Fibroblast of skin of scalp (primary cell): ENCODE results near the gene MARCO.
"Not testable (repeated sequence)": the region's sequence is repeated elsewhere in the genome, so short reads cannot be mapped to it uniquely, and the experiment has no call there.

ENCODE experiments used
- DNase-seq: peaks from one replicate; pipeline ENCODE4 v3.0.0-alpha.2; 2013

Gene MARCO

DNA sequence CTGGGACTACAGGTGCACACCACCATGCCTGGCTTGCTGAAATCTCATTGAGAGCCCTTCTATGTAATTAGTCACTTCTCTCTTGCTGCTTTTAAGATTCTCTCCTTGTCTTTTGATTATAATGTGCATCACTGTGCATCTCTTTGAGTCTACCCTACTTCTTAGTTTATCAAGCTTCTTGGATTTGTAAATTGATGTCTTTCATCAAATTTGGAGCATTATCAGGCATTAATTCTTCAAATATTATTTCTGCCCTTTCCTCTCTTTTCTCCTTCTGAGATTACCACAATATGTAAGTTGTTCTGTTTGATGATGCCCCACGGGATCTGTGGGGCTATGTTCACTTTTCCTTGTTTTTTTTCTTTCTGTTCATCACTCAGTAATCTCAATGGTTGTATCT, 9.0 kb upstream of the MARCO start:
- no peak for DNase-seq

DNA sequence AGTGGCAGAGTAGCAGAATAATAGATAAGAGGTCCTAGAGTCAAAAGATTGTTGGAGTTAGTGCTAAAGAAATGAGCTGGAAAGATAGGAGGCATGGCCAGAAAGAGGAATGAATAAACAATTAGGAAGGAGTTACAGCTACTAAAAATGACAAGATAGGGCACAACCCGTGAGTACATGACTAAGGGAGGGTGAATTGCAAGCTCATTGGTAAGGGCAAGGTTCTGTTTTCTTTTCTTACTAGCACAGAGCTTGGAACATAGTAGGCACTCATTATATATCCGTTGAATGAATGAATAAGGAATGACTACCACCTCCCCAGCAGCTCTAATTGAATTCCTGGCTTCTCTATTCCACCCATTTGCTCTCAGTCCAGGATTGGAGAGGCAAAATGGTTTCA, 5.7 kb upstream of the MARCO start:
- no peak for DNase-seq

DNA sequence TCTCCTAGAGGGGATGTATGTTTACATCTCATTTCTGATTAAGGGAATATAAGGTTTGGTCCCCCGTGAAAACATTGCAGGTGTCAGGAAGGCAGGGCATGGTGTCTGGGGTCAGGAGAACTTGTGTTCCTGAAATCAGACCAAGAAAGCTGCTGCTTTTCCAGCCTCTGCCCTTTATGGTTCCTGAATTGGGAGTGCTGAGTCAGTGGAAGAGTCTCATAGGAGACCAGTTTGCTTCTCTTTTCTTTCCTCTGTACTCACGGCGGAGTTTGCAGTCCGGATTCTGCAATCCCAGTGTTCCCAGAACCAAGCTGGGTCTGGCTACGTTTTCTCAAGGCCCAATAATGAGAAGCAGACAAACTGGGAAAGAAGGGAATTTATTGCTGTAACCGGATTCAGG, 5.1 kb upstream of the MARCO start:
- DNase-seq = no peak

DNA sequence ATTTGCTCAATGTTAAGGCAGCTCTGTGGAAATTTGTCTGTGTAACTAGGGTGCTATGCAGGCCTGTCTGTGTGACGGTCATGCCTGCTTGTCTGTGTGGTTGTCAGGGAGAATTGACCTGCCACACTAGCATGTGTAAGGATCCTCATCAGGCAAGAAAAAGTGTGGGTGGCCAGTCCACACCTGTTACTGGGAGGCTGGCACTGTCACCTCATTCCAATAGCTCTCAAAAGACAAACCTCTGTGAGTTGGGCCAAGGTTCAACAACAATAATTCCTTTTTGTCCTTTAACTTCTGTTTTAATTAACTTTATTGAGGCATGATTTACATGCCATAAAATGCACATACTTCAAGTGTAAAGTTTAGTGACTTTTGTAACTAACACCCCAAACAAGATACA, 4.2 kb upstream of the MARCO start:
- no peak for DNase-seq

DNA sequence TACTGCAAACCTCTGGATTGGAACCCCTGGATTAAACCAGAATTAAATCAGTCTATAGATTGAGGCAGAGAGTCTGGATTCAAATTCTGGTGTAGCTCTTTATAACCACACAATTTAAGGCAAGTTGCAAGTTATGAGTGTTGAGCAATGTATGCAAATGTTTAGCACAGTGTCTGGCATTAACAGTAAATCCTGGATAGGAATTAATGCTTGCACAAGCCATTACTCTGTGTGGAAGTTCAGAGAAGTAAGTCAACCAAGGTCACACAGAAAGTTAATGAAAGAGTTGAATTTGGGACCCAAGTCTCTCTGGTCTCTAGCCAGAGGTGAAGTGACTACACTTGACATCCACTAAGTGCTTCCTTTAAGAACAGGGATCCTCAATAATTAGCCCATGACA, 2.0 kb upstream of the MARCO start:
- DNase-seq = no peak

DNA sequence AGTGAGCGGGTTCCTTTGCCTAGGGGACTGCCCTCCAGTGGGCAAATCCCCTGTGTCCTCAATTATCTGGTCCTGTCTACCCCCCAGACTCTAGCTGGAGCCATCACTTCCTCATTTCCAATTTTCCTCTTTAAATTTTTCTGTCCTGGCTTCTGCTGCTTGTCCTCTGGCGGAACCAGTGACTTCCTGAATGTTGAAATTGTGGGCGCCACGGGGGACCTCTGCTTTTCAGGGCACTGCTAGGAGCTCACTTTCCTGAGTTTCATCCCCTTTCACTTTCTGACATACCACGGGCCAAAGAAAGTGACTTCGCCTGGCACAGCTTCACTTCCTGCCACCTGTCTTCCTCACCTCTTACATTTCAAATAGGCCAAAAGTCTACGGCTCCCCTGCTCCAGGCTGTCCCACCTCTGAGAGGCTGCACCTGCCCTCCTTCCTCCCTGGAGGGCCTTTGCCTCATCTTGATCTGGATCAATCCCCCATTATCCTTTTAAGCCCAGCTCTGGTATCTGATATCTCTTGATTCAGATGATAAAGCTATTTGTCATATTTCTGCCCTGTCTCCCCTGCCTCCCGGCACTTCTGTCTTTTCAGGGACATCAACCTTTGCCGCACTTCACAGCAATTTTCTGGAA, 1.4 kb upstream of the MARCO start:
- no peak for DNase-seq

DNA sequence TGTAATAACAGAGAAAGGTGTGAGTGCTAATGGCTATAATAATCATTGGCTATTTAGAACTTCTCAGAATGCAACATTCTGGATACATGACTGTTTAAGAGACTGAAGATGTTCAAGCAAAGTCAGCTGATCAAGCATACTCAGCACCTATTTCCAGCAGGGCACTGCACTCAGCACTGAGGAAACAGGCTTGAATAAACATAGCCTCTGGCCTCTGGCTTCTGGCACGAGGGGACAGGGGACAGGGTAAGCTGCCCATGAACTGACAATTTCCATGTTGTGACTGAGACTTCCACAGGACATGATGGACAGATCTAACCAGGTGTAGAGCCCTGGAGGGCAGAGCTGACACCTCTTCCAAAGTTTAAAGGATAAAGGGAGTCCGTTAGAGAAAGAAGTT, 1.3 kb downstream of the MARCO start:
- no peak for DNase-seq

DNA sequence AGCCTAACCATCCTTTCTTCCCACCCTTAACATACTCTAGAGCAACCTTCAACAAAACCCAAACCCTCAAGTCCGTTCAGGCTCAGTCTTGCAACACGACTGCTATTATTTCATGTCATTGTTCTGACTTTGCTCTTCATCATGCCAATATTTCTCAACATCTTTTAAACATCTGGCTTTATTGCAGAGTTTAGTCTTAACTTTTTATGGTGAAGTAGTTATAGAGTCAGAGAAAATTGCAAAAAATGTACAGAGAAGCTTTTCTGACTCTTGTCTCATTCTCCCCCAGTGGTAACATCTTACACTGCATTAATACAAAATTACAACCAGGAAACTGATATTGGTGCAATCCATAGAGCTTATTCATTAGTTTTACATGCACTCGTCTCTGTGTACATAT, 3.9 kb downstream of the MARCO start:
- DNase-seq = no peak

DNA sequence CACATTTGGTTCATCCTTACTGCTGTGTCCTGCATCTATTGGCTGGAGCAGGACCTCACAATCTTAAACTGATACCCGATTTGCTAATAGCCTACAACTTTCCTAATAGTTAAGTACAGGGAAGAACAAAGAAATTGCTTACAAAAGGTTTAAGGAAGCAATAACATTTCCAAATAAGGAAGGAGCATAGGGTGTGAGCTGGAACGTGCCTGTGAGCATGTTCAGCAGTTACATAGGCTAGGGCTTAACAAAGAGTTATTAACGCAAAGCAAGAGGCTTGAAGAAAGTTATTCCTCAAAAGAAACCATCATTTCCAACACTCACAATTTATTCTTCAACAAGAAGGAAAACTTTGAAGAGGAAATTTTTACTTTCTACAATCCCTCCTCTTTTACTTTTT, 6.3 kb downstream of the MARCO start:
- DNase-seq = not testable (repeated sequence)

DNA sequence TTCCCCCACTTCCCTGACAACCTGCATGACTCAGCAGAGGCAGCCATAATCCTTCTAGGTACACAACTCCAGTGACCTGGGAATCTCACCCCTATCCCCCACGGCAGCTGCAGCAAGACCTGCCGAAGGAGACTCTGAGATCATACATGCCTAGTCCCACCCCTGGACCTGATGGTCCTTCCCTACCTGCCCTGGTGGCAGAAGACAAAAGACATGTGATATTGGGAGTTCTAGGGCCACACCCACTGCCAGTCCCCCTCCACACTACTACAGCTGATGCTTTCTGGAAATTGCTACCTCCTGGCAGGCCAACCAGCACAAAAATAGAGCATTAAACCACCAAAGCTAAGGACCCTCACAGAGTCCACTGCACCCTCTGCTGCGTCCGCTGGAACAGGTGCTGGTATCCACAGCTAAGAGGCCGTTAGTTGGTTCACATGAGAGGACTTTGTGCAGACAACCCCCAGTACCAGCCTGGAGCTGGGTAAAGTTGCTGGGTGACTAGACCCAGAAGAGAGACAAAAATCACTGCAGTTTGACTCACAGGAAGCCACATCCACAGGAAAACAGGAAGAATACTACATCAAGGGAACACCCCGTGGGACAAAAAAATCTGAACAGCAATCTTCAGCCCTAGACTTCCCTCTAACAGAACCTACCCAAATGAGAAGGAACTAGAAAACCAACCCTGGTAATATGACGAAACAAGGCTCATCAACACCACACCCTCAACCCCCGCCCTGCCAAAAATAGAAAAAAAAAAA, 12.5 kb downstream of the MARCO start:
- DNase-seq = no peak

DNA sequence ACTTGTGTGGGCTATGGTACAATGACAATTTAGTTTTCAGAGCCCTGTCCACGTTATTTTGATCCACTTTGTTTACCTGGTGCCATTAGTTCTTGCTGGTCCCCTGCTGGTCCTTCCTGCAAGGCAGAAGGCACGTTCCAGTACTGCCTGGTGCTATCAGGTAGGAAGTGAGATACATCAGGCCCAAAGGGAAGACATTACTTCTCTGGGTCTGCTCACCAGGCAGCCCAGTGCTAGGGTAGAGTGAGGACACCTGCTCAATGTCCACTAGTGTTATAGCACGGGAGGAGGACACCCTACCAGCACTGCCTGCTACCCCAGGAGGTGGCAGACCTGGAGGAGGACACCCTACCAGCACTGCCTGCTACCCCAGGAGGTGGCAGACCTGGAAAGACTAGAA, 23.7 kb downstream of the MARCO start:
- DNase-seq = no peak

DNA sequence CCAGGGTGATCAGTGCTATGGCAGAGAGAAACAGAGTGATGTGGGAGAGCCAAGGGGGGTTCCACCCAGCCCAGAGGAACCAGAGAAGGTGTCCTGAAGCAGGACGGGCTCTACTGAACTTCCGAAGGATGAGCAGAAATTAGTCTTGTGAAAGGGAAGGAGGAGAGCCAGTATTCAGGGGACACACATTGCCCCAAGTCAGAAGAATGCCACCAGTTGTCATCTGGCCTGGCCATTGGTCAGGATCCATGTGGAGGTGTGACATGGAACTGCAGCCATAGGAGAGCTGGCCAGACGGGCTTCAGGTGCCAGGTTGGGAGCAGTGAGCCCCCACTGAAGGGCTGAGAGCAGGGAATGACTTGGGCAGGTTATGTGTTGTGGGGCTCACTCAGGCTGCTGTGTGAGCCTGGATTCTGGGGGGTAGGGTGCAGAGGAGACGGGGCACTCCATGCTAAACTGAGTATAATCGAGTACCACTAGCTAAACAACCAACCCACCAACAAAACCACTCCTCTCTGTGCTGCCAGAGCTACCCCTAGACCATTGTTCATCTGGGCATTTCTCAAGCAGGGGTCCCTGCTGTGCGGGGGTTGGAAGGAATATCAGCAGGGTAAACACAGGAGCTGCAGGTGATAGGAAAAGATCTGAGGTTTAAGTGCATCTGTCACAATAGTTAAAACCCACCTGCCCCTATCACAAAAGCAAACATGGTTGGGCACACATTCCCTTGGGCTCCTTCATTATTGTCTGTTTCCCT, 25.3 kb downstream of the MARCO start:
- DNase-seq = no peak

DNA sequence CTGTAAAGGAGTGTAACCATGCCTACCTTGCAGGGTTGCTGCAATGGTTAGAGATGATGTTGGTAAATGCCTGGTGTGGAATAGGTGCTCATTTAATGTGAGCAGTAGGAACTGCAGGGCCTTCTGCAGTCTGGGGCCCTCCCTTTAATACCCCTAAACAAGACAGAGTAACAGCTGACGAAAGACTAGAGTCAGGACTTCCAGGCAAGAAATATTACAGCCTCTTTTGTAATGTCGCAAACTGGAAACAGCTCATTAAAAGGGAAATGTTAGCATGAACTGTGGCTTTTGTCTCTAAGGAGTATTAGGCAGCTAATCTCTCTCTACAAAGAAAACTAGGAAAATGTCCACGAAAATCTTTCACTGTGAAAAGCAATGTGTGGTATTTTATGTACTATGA, 26.0 kb downstream of the MARCO start:
- no peak for DNase-seq

DNA sequence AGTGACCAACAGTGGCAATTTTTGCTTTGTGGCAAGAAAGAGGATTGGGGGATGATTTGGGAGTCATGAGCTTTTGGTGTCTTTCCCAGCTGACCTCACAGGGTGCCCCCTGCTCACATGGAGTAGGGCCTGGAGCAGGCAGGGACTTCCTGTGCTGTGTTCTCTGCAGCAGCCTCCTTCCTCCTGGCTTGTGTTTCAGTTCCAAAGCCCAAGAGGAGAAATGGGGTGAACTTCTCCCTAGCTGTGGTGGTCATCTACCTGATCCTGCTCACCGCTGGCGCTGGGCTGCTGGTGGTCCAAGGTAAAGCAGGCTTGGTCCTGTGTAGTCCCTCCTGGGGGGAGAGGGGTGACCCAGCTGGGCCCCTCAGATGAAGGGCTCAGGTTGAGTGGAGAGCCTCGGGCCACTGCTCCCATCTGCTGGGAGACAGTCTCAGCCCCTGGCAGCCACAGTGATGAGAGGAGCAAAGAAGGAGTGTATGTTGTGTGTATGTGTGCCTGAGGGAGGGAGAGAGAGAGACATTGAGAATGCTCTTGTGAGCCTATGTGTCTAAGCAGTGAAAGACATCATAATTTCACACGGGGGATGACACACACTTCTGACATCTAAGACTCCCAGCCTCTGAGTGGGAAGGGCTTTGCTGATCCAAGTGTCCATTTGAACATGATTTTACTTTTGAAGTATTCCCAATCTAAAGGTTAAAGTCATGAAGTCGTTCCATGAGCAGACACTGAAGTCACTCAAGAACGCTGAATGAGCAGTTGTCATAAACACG, 27.2 kb downstream of the MARCO start:
- peak; percentile 12 for DNase-seq

DNA sequence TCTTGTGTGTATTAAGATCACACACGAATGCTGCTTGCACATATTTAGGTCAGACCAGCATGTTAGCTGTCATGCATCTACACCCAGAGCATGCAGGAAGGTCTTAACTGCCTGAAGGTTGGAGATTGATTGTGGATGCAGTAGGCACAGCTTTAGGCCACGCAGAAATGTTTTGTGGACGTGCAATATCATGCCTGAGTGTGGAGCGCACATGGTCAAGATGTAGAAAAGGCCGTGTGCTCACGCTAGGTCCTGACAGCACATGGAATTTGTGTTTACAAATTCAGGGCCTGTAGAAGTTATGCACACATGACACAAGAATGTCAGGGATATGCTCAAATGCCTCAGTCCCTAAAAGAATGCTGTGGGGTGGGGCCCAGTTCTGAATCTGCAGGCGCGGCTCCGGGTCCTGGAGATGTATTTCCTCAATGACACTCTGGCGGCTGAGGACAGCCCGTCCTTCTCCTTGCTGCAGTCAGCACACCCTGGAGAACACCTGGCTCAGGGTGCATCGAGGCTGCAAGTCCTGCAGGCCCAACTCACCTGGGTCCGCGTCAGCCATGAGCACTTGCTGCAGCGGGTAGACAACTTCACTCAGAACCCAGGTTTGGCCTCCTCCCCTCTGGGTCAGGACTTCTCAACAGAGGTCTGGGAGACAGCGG, 27.9 kb downstream of the MARCO start:
- DNase-seq = peak; percentile 5

DNA sequence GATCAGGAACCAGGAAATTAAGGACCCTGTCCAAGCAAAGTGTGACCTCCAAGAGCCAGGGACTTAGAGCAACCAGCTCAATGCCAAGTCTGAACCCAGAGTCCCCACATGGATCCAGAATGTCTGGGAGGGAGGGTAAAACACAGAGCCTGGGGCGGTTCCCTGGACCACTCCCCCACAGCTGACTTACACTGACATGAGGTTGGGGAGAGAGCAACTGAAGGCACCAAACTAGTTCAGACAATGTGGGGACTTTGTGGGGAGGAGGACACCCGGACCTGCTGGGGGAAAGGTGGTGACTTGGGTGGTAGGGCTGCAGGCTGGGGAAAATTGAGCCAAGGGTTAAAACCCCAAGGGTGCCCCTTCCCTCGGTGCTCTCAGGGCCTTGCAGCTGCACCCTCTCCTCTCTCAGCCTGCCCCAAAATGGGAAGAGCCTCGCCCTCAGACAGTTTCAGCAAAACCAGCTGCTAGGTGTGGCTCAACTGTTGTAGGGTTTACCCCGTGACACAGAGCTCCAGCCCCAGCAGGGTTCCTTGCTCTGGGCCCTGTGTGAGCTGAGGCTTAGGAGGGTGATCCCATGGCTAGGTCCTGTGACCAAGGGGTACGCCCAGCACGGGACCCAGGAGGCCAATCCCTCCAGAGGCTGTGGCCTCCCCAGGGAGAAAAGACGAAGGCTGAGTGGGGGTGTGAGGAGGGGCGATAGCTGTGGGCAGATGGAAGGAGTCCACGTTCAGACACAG, 28.6 kb downstream of the MARCO start:
- DNase-seq = no peak

DNA sequence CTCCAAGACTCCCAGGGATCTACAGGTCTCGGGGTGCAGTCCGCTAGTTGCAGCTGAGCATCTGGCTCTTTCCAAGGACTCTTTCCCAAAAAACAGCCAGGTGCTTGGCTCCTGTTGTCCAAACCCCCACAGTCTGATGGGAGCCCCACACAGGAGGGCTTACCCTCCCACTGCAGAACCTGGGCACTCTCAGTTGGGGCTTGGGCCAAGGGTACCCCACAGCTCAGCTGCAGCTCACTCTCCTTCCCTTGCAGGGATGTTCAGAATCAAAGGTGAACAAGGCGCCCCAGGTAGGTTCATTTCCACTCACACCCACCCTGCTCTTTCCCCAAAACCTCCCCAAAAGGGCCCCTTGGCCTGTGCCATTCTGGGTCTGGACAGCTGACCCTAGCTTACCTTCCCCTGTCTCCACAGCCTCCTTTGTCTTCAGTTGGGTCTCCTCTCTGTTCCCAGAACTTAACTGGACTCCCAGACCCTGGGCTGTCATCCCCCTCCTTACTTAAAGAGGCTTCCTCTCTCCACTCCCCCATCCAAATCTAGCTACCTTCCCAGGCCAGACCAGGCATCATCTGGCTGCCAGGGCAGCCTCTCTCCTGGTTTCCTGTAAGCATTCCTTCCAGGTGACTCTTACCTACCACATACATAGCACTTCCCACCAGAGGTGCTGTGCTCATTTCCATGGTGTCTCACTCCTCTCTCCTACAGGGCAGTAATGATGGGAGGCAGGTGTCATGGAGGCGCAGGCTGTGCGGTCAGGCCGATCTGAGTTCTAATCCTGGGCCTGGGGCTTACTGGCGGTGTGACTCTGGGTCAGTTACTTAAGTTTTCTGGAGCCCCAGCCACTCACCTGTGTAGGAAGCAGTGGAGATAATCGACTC, 29.5 kb downstream of the MARCO start:
- no peak for DNase-seq

DNA sequence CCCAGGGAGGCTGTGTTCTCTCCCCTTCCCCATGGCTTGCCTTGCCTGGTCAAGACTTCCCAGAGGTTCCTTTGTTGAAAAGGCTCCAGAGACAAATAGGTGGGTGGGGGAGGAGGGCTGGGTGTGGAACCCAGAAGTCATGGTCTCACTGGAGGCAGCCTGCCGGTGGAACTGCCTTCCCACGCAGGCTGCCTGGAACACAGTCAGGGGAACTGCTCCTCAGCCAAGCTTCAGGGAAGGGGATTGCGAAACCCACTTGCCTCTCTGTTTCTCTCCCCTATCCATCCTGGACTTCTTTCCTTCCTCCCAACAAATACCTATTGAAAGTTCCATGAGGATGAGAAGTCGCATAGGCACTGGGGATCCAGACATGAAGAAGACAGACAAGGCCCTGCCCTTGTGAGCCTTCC, 31.6 kb downstream of the MARCO start:
- peak; percentile 14 for DNase-seq

DNA sequence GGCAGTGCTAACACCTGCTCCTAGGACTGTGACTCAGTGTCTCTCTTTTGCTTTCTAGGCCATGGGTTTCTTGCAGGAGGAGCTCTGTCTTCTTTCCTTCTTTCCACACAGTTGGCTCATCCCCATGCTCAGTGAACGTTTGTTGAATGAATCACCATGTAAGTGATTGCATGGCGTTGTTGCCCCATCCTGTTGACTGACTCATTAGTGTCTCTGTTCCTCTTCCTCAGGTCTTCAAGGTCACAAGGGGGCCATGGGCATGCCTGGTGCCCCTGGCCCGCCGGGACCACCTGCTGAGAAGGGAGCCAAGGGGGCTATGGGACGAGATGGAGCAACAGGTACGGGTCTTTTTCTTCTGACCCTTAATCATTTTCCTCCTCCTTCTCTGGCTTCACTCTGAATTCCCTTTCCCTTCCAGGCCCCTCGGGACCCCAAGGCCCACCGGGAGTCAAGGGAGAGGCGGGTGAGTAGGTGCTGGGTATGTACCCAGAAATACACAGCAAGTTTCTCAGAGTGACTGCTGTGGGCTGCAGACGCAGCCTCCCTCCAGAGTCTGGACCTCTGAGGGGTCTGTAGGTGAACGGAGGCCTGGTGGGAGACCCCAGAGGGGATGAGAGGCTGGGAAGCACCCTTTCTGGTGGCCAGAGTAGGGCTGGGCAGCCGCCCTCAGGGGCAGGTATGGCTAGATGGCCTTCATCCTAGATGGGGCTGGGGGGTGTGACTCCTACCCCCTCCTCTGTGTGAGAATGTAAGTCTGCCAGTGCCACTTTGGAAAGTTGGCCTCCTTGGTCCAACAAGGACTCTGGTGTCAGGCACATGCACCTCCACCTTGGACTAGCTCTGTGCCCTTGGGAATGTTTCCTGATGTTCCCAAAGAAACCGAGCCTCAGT, 32.4 kb downstream of the MARCO start:
- peak; percentile 60 for DNase-seq

DNA sequence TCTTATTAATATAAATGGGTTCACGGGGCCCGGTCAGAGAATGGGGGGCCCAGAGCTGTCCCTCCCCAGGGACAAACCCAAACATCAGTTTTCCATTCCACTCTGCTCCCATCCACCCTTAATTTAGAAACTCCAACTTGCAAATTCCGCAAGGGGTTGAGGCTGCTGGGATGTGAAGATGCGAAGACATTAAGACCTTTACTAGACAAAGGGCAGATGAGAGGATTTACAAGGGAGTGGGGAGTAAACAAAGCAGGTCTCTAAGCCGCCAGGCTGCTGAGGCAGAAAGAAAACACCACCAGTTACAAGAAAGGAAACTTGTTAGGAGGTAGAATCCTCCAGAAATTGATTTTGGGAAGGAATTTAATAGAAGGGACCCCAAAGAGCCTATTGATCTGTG, 33.1 kb downstream of the MARCO start:
- DNase-seq = no peak
